IPS DF 6.9 (cell line): Measurements from ENCODE around the gene ABTB2.

Experiments used
- DNase-seq: peaks from one replicate; pipeline ENCODE4 v3.0.0-alpha.2; 2013; ENCODE audit warnings: low read depth, low spot score
- H3K27ac ChIP-seq: one replicate; pipeline ENCODE4 v1.5.1; 2013; ENCODE audit warnings: low read length, control low read depth
- H3K27me3 ChIP-seq: 2 replicates; pipeline ENCODE4 v1.6.1; 2013; ENCODE audit warnings: mild to moderate bottlenecking, low read length; ENCODE audit not compliant: control insufficient read depth, insufficient read depth
- H3K36me3 ChIP-seq: 2 replicates; pipeline ENCODE4 v1.6.1; 2013; ENCODE audit warnings: low read length; ENCODE audit not compliant: control insufficient read depth, insufficient read depth
- H3K4me1 ChIP-seq: 2 replicates; pipeline ENCODE4 v1.6.1; 2013; ENCODE audit warnings: low read length; ENCODE audit not compliant: control insufficient read depth, insufficient read depth
- H3K4me3 ChIP-seq: 2 replicates; pipeline ENCODE4 v1.5.1; 2013; ENCODE audit warnings: mild to moderate bottlenecking, low read length
- H3K9me3 ChIP-seq: 2 replicates; pipeline ENCODE4 v1.6.1; 2013; ENCODE audit warnings: low read length, inconsistent platforms; ENCODE audit not compliant: control insufficient read depth, insufficient read depth
- WGBS: extraction: QIAGEN DNeasy Blood & Tissue Kit; methylation state at CpG from one replicate; pipeline ENCODE4 v1.1.7; 2013; ENCODE audit warnings: mixed read lengths, missing lambda C conversion rate; ENCODE audit not compliant: insufficient read length, insufficient coverage; 5-methylcytosine and 5-hydroxymethylcytosine counted together

The ABTB2 gene

DNA sequence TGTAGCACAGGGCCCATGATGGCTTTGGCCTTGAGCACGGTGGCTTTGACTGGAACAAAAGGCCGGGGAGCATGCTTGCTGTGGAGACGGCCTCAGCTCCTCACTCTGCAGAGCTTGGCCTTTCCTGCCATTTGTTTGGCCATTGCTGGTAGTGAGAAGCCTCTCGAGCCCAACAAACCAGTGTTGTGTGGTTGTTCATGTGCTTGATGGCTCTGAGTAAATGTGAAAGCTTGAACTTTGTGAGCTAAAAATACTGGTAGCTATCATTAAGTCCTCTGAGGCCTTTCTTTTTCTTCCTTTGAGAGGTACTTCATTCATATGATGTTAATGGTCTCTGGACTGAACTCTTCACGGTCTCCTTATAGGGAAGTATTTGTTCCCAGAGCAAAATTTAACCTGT, 212.7 kb downstream of the ABTB2 start:
- no peak overlapping the region for H3K27ac ChIP-seq
- no CpG with 5 or more reads among the region's 5 CpGs for WGBS
- DNase-seq = no peak
- H3K27me3 ChIP-seq = no peaks in the 10 kb centered on the region
- no peaks in the 10 kb centered on the region for H3K9me3 ChIP-seq
- no peak overlapping the region for H3K4me3 ChIP-seq
- no peaks in the 10 kb centered on the region for H3K4me1 ChIP-seq
- H3K36me3 ChIP-seq = peaks cover 56% of the 10 kb centered on the region

DNA sequence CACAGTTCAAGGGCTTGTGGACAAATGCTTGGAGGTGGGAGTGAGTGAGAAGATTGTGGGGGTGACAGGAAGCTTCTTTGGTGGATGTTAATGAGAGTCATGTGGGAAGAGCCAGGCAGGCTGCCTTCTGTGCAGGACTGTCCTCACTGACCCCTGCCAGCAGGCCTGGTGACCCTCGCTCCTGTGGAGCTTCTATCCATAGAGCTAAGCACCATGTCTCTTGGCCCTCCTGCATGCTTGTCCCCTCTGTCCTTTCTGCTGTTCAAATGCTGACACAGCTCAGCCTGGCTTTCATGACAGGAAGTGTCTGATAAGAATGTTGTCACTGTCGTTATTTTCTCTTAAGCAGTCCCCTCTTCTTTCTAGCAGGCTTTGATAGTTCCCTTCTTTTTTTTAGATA, 214.8 kb downstream of the ABTB2 start:
- peaks cover 58% of the 10 kb centered on the region for H3K36me3 ChIP-seq
- WGBS = no CpG with 5 or more reads among the region's 2 CpGs
- H3K4me3 ChIP-seq = no peak overlapping the region
- no peaks in the 10 kb centered on the region for H3K27me3 ChIP-seq
- H3K27ac ChIP-seq = no peak overlapping the region
- H3K4me1 ChIP-seq = no peaks in the 10 kb centered on the region
- DNase-seq = no peak
- no peaks in the 10 kb centered on the region for H3K9me3 ChIP-seq

DNA sequence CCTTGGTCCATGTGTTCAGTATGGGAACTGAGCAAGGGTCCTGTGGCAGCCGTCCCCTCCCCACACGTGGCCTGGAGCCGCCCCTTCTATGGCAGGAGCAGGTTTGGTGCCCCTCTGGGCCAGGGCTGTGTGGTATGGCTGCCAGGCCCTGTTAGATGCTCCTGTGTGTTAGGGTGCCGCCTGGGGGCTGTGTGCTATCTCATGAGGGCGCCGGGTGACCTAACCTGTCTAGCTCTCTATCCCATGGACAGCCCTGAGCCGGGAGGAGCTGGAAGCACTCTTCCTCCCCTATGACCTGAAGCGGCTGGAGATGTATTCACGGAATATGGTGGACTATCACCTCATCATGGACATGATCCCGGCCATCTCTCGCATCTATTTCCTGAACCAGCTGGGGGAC, 217.7 kb downstream of the ABTB2 start:
- WGBS = no CpG with 5 or more reads among the region's 11 CpGs
- H3K27me3 ChIP-seq = no peaks in the 10 kb centered on the region
- no peak overlapping the region for H3K4me3 ChIP-seq
- H3K36me3 ChIP-seq = peaks cover 57% of the 10 kb centered on the region
- DNase-seq = no peak
- no peak overlapping the region for H3K27ac ChIP-seq
- no peaks in the 10 kb centered on the region for H3K4me1 ChIP-seq
- H3K9me3 ChIP-seq = no peaks in the 10 kb centered on the region

GRCh38 chr11:34139346-34139745, 218.5 kb downstream of the ABTB2 start:
- H3K27me3 ChIP-seq = no peaks in the 10 kb centered on the region
- H3K27ac ChIP-seq = no peak overlapping the region
- H3K4me3 ChIP-seq = no peak overlapping the region
- H3K36me3 ChIP-seq = peaks cover 55% of the 10 kb centered on the region
- no peak for DNase-seq
- no CpG with 5 or more reads among the region's 7 CpGs for WGBS
- no peaks in the 10 kb centered on the region for H3K4me1 ChIP-seq
- H3K9me3 ChIP-seq = no peaks in the 10 kb centered on the region

DNA sequence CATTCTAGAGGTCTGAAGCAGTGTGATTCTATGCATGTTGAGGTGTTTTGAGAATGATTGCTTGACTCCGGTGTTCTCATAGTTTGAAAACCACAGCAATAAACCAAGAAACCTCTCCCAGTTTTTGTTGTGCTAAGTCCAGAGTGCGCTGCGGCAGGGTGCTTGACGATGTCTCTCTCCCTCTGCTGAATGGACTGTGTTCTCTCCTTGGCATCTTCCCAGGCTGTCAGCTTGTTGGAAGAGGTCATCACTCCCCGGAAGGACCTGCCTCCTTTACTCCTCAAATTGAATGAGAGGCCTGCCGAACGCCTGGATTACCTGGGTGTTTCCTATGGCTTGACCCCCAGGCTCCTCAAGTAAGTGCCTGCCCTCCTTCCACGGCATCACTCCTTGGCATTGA, 221.4 kb downstream of the ABTB2 start:
- no CpG with 5 or more reads among the region's 8 CpGs for WGBS
- DNase-seq = no peak
- Histone ChIP-seq H3K27ac (no peak overlapping the region), H3K4me1 (no peaks in the 10 kb centered on the region), H3K27me3 (no peaks in the 10 kb centered on the region), H3K4me3 (no peak overlapping the region), H3K36me3 (peaks cover 49% of the 10 kb centered on the region), H3K9me3 (no peaks in the 10 kb centered on the region)

GRCh38 chr11:34135439-34135838, 222.4 kb downstream of the ABTB2 start:
- H3K36me3 ChIP-seq = peaks cover 46% of the 10 kb centered on the region
- no peak overlapping the region for H3K27ac ChIP-seq
- no CpG with 5 or more reads among the region's 3 CpGs for WGBS

GRCh38 chr11:34134765-34135164, 223.0 kb downstream of the ABTB2 start:
- H3K36me3 ChIP-seq = peaks cover 45% of the 10 kb centered on the region

More at GRCh38 chr11:34135439-34135838, 222.4 kb downstream of the ABTB2 start:
- DNase-seq = no peak
- Histone ChIP-seq H3K9me3 (no peaks in the 10 kb centered on the region), H3K4me1 (no peaks in the 10 kb centered on the region), H3K4me3 (no peak overlapping the region), H3K27me3 (no peaks in the 10 kb centered on the region)

DNA sequence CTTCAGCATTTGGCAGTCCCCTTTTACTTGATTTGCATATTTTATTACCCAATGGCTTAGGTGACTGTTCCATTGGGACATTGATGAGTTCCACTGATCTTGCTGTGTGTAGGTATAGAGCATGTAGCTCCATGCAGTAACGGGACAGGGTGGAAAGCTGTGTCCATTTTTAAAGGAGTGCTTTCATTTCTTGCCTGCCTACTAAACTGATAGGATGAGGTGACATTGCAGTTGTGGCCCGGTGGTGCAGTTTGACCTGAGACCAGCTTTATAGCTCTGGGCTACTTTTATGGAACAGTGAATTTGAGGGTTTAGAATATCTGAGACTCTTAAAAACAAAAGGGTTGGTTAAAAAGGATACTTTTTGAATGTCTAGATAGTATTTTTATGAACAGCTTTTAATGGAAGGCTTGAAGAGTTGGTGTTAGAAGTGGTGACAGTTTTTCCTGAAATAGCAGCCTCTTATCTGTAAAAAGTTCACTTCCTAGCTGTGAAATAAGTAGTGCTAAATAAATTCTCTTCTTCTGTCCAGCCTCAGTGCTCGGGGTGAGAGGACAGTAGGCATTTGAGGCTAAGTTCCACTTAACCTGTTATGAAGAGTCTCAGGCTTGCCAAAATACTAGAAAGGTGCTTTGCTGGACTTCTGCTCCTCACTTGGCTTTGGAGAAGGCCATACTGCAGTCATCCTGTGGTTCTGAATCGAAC, 225.4 kb downstream of the ABTB2 start:
- H3K27me3 ChIP-seq = no peaks in the 10 kb centered on the region
- H3K4me3 ChIP-seq = no peak overlapping the region
- H3K9me3 ChIP-seq = no peaks in the 10 kb centered on the region
- no peaks in the 10 kb centered on the region for H3K4me1 ChIP-seq
- DNase-seq = no peak
- WGBS = no CpG with 5 or more reads among the region's 4 CpGs
- H3K27ac ChIP-seq = no peak overlapping the region
- H3K36me3 ChIP-seq = peaks cover 27% of the 10 kb centered on the region; the same call in 1 of the 2 replicates

More at GRCh38 chr11:34134765-34135164, 223.0 kb downstream of the ABTB2 start:
- Histone ChIP-seq H3K4me1 (no peaks in the 10 kb centered on the region), H3K4me3 (no peak overlapping the region), H3K27ac (no peak overlapping the region), H3K9me3 (no peaks in the 10 kb centered on the region), H3K27me3 (no peaks in the 10 kb centered on the region)
- no CpG with 5 or more reads among the region's 5 CpGs for WGBS
- DNase-seq = no peak

DNA sequence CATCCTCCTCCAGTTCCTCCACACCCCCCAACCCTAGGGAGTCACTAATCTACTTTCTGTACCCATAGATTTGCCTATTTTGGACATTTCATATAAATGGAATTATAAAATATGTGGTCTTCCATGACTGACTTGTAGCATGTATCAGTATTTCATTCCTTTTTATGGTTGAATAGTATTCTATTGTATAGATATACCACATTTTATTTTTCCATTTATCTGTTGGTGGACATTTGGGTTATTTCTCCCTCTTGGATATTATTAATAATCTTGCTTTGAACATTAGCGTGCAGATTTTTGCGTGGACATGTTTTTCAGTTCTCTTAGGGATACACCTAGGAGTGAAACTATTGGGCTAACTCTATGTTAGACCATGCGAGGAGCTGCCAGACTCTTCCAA, 229.0 kb downstream of the ABTB2 start:
- DNase-seq = no peak
- peaks cover 12% of the 10 kb centered on the region; the same call in 1 of the 2 replicates for H3K36me3 ChIP-seq
- H3K4me3 ChIP-seq = no peak overlapping the region
- no peaks in the 10 kb centered on the region for H3K9me3 ChIP-seq
- WGBS = no CpG with 5 or more reads among the region's 3 CpGs
- H3K4me1 ChIP-seq = no peaks in the 10 kb centered on the region
- no peak overlapping the region for H3K27ac ChIP-seq
- H3K27me3 ChIP-seq = no peaks in the 10 kb centered on the region

DNA sequence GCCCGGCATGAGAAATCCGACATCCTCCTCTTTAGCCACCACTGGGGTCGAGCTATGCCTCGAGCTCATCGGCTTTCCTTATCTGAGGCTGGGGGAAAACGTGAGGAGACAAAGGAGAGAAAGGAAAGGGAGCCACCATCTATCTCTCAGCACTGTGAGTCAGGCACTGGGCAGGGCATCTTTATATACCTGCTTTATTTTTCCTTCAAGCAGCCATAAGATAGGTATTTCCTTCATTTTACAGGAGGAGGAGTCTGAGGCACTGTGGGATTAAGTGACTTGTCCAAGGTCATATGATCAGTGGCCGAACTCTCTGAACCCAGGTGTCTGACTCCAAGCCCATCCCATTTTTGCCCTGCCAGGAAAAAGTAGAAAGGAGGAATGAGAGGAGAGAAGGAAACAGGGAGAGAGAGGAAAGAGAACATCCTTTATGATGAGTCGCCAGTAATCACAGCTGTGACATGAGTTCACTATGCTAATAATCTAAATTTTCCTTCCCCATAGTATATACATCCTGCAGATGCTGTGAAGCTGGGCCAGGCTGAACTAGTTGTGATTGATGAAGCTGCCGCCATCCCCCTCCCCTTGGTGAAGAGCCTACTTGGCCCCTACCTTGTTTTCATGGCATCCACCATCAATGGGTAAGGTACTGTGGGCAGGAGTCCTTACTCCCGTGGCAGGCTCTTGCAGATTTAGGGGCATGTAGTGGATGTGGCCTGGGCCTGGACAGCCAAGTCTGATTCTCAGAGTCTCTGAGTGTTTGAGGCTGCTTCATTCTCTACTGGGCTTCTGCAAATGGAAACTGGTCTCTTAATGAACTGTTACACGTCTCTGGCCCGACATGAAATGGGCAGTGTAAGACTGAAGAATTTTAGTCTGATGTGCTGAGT, 230.6 kb downstream of the ABTB2 start:
- no peak for DNase-seq
- WGBS = no CpG with 5 or more reads among the region's 12 CpGs
- Histone ChIP-seq H3K36me3 (peaks cover 13% of the 10 kb centered on the region; the same call in 1 of the 2 replicates), H3K27me3 (no peaks in the 10 kb centered on the region), H3K4me1 (no peaks in the 10 kb centered on the region), H3K9me3 (no peaks in the 10 kb centered on the region), H3K27ac (no peak overlapping the region), H3K4me3 (no peak overlapping the region)
